Activated naive CD8-positive, alpha-beta T cell (primary cell): Measurements from ENCODE around the gene UBE2D2.

ENCODE experiments used
- H3K27ac Mint-ChIP-seq: one replicate; pipeline ENCODE4 v1.8.0; 2021; ENCODE audit warnings: mixed read lengths
- H3K27me3 Mint-ChIP-seq: one replicate; pipeline ENCODE4 v1.8.0; 2021; ENCODE audit warnings: mixed read lengths
- H3K36me3 Mint-ChIP-seq: one replicate; pipeline ENCODE4 v1.8.0; 2021; ENCODE audit warnings: mixed read lengths
- H3K4me1 Mint-ChIP-seq: one replicate; pipeline ENCODE4 v1.8.0; 2021; ENCODE audit warnings: low read depth, mixed read lengths
- H3K4me3 Mint-ChIP-seq: one replicate; pipeline ENCODE4 v1.8.0; 2021; ENCODE audit warnings: mild to moderate bottlenecking, mixed read lengths
- H3K9me3 Mint-ChIP-seq: one replicate; pipeline ENCODE4 v1.8.0; 2021; ENCODE audit warnings: low read depth, mixed read lengths

The UBE2D2 gene

DNA sequence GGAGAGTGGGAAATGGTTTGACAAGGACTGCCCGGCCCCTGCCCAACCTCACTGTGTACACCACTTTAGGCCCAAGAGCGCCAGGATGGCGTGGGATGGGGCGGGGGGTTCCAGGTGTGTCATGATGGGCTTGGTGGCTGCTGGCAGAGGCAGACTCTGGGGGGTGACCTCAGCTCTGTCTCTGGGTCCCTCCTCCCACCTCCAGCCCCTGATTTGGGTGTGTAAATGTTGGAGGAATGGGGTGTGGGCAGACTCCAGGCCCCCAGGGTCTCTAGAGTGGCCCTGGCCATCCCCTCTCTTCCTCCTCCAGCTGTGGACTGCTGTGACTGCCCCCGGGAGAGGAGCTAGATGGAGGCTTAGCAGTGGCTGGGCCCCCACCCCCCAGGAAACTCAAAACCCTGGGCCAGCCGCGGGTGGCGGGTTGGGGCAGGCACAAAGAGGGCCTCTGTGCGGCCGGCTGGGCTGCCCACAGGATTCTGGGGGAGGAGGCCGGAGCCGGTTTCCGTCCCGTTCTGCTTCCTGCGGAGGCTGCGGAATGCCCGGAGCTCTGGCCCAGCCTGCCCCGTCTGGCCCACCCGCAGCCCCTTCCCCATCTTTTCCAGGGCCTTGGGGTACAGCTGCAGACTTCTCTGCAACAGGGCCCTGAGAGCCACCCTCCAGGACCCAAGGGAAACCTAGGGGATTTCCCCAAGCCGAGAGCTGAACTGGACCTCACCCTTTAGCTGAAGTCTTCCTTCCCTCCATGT, 110.1 kb downstream of the UBE2D2 start:
- Mint-ChIP-seq H3K4me1 (peaks cover 35% of the 10 kb centered on the region), H3K27ac (no peak overlapping the region)

GRCh38 chr5:139675213-139675612, 114.1 kb downstream of the UBE2D2 start:
- no peak overlapping the region for H3K4me3 Mint-ChIP-seq
- H3K9me3 Mint-ChIP-seq = no peaks in the 10 kb centered on the region
- H3K36me3 Mint-ChIP-seq = peaks cover 2% of the 10 kb centered on the region
- H3K27ac Mint-ChIP-seq = no peak overlapping the region
- no peaks in the 10 kb centered on the region for H3K27me3 Mint-ChIP-seq
- H3K4me1 Mint-ChIP-seq = peaks cover 5% of the 10 kb centered on the region

More for the DNA sequence above, 110.1 kb downstream of the UBE2D2 start:
- Mint-ChIP-seq H3K4me3 (no peak overlapping the region), H3K9me3 (no peaks in the 10 kb centered on the region), H3K27me3 (no peaks in the 10 kb centered on the region), H3K36me3 (no peaks in the 10 kb centered on the region)

DNA sequence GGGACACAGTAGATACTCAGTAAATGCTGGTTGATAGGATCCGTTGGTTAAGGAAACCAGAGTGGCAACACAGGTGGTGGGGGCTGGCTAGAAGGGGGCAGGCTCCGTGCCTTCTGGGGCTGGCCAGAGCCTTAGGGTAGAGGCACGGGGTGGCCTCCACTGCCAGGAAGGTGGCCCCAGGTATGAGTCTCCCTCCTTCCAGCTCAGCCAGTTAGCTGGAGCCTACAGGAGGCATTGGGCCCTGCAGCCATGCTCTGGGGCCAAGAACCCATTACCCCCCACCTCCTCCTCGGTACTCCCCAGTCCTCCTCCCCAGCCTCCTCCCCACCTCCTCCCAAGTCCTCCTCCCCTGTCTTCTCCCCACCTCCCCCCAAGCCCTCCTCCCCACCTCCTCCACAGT, 114.7 kb downstream of the UBE2D2 start:
- no peak overlapping the region for H3K27ac Mint-ChIP-seq
- no peaks in the 10 kb centered on the region for H3K9me3 Mint-ChIP-seq
- no peaks in the 10 kb centered on the region for H3K4me1 Mint-ChIP-seq
- peaks cover 2% of the 10 kb centered on the region for H3K36me3 Mint-ChIP-seq
- H3K27me3 Mint-ChIP-seq = no peaks in the 10 kb centered on the region
- H3K4me3 Mint-ChIP-seq = no peak overlapping the region

GRCh38 chr5:139676406-139676805, 115.3 kb downstream of the UBE2D2 start:
- Mint-ChIP-seq H3K9me3 (no peaks in the 10 kb centered on the region), H3K27me3 (no peaks in the 10 kb centered on the region), H3K36me3 (peaks cover 2% of the 10 kb centered on the region), H3K27ac (no peak overlapping the region), H3K4me3 (no peak overlapping the region), H3K4me1 (no peaks in the 10 kb centered on the region)

GRCh38 chr5:139676951-139677735, 116.0 kb downstream of the UBE2D2 start:
- no peak overlapping the region for H3K4me3 Mint-ChIP-seq
- H3K27ac Mint-ChIP-seq = no peak overlapping the region
- H3K4me1 Mint-ChIP-seq = no peaks in the 10 kb centered on the region
- H3K36me3 Mint-ChIP-seq = peaks cover 2% of the 10 kb centered on the region
- H3K9me3 Mint-ChIP-seq = no peaks in the 10 kb centered on the region
- no peaks in the 10 kb centered on the region for H3K27me3 Mint-ChIP-seq
